Stimulated activated effector memory CD8-positive, alpha-beta T cell treated with anti-CD3 and anti-CD28 coated beads, Interleukin-12 subunit alpha, Interleukin-12 subunit beta, amount 100 ng/mL, for 72 hours (primary cell): ENCODE data around the gene LYRM1.

Experiments used
- ATAC-seq: fragments of 150-1000 bp; cut with Tn5 transposase; 2 replicates; pipeline ENCODE4 v1.10.0; 2021
- DNase-seq, 2 donors: peaks; one replicate each; pipeline ENCODE4 v3.0.0; 2021 to 2022; ENCODE audit warnings: low spot score in 2 of 2
- H3K27ac Mint-ChIP-seq: one replicate; pipeline ENCODE4 v1.8.0; 2022; ENCODE audit warnings: mild to moderate bottlenecking, mixed read lengths
- H3K36me3 Mint-ChIP-seq: one replicate; pipeline ENCODE4 v1.8.0; 2022; ENCODE audit warnings: mild to moderate bottlenecking, mixed read lengths
- H3K4me1 Mint-ChIP-seq: one replicate; pipeline ENCODE4 v1.8.0; 2022; ENCODE audit warnings: mixed read lengths
- H3K4me3 Mint-ChIP-seq: one replicate; pipeline ENCODE4 v1.8.0; 2022; ENCODE audit warnings: mild to moderate bottlenecking, mixed read lengths
- H3K9me3 Mint-ChIP-seq: one replicate; pipeline ENCODE4 v1.8.0; 2022; ENCODE audit warnings: mixed read lengths

The LYRM1 gene

GRCh38 chr16:20883554-20884239 lies 16.9 kb upstream of the LYRM1 start:
- Mint-ChIP-seq H3K4me1 (peaks cover 39% of the 10 kb centered on the region), H3K4me3 (no peak overlapping the region), H3K9me3 (no peaks in the 10 kb centered on the region), H3K36me3 (peaks cover 38% of the 10 kb centered on the region), H3K27ac (no peak overlapping the region)
- ATAC-seq (no peak), DNase-seq (no peak)

- no peak overlapping the region for H3K4me3 Mint-ChIP-seq
- ATAC-seq (peak; percentile 82), DNase-seq (no peak)
- no peak overlapping the region for H3K27ac Mint-ChIP-seq
- H3K4me1 Mint-ChIP-seq = peaks cover 34% of the 10 kb centered on the region
- no peaks in the 10 kb centered on the region for H3K9me3 Mint-ChIP-seq
- peaks cover 43% of the 10 kb centered on the region for H3K36me3 Mint-ChIP-seq
Observed at GRCh38 chr16:20884240-20884556, 16.4 kb upstream of the LYRM1 start.

- no peaks in the 10 kb centered on the region for H3K9me3 Mint-ChIP-seq
- ATAC-seq (no peak), DNase-seq (no peak)
- H3K4me3 Mint-ChIP-seq = no peak overlapping the region
- H3K4me1 Mint-ChIP-seq = peaks cover 25% of the 10 kb centered on the region
- H3K27ac Mint-ChIP-seq = peak overlapping the region; percentile 18
- peaks cover 62% of the 10 kb centered on the region for H3K36me3 Mint-ChIP-seq
Observed at GRCh38 chr16:20886320-20886719, 14.3 kb upstream of the LYRM1 start.

GRCh38 chr16:20887207-20887606 lies 13.4 kb upstream of the LYRM1 start:
- H3K36me3 Mint-ChIP-seq = peaks cover 70% of the 10 kb centered on the region
- DNase-seq (no peak), ATAC-seq (peak; percentile 62)
- peak overlapping the region; percentile 18 for H3K27ac Mint-ChIP-seq
- H3K9me3 Mint-ChIP-seq = no peaks in the 10 kb centered on the region
- H3K4me1 Mint-ChIP-seq = peaks cover 34% of the 10 kb centered on the region
- no peak overlapping the region for H3K4me3 Mint-ChIP-seq

- ATAC-seq (no peak), DNase-seq (no peak)
- Mint-ChIP-seq H3K9me3 (no peaks in the 10 kb centered on the region), H3K4me1 (peaks cover 26% of the 10 kb centered on the region), H3K36me3 (peaks cover 79% of the 10 kb centered on the region), H3K27ac (no peak overlapping the region), H3K4me3 (no peak overlapping the region)
Observed at GRCh38 chr16:20889625-20890275, 10.8 kb upstream of the LYRM1 start.

GRCh38 chr16:20894388-20894787 lies 6.2 kb upstream of the LYRM1 start:
- H3K4me1 Mint-ChIP-seq = peaks cover 47% of the 10 kb centered on the region
- H3K36me3 Mint-ChIP-seq = peaks cover 83% of the 10 kb centered on the region
- H3K4me3 Mint-ChIP-seq = no peak overlapping the region
- ATAC-seq = no peak
- H3K9me3 Mint-ChIP-seq = no peaks in the 10 kb centered on the region
- H3K27ac Mint-ChIP-seq = no peak overlapping the region
- DNase-seq = no peak

GRCh38 chr16:20897253-20897897 lies 3.2 kb upstream of the LYRM1 start:
- no peaks in the 10 kb centered on the region for H3K9me3 Mint-ChIP-seq
- H3K27ac Mint-ChIP-seq = peak overlapping the region; percentile 99
- peaks cover 48% of the 10 kb centered on the region for H3K4me1 Mint-ChIP-seq
- H3K36me3 Mint-ChIP-seq = peaks cover 82% of the 10 kb centered on the region
- peak overlapping the region; percentile 89 for H3K4me3 Mint-ChIP-seq
- DNase-seq (no peak), ATAC-seq (no peak)

- Mint-ChIP-seq H3K36me3 (peaks cover 78% of the 10 kb centered on the region), H3K4me3 (peak overlapping the region; percentile 89), H3K9me3 (no peaks in the 10 kb centered on the region), H3K4me1 (peaks cover 53% of the 10 kb centered on the region), H3K27ac (peak overlapping the region; percentile 99)
- DNase-seq (no peak), ATAC-seq (no peak)
Observed at GRCh38 chr16:20897922-20898321, 2.6 kb upstream of the LYRM1 start.

GRCh38 chr16:20899071-20899470 lies 1.5 kb upstream of the LYRM1 start:
- Mint-ChIP-seq H3K4me1 (peaks cover 65% of the 10 kb centered on the region), H3K9me3 (no peaks in the 10 kb centered on the region), H3K27ac (peak overlapping the region; percentile 99), H3K4me3 (peak overlapping the region; percentile 89), H3K36me3 (peaks cover 66% of the 10 kb centered on the region)
- DNase-seq (no peak), ATAC-seq (no peak)

- Mint-ChIP-seq H3K27ac (peak overlapping the region; percentile 99), H3K9me3 (no peaks in the 10 kb centered on the region), H3K4me1 (peaks cover 71% of the 10 kb centered on the region), H3K36me3 (peaks cover 60% of the 10 kb centered on the region), H3K4me3 (peak overlapping the region; percentile 89)
- DNase-seq (peak in 1 of 2 donors; percentile 18), ATAC-seq (peak; percentile 1)
Observed at GRCh38 chr16:20899477-20900298, 883 bp upstream of the LYRM1 start.

- H3K4me1 Mint-ChIP-seq = peaks cover 73% of the 10 kb centered on the region
- DNase-seq (no peak), ATAC-seq (no peak)
- no peaks in the 10 kb centered on the region for H3K9me3 Mint-ChIP-seq
- H3K36me3 Mint-ChIP-seq = peaks cover 53% of the 10 kb centered on the region
- peak overlapping the region; percentile 89 for H3K4me3 Mint-ChIP-seq
- peak overlapping the region; percentile 99 for H3K27ac Mint-ChIP-seq
Observed at GRCh38 chr16:20901068-20901435, 481 bp downstream of the LYRM1 start.

- ATAC-seq (no peak), DNase-seq (peak; percentile 11 to 68)
- Mint-ChIP-seq H3K9me3 (no peaks in the 10 kb centered on the region), H3K4me3 (peak overlapping the region; percentile 89), H3K27ac (peak overlapping the region; percentile 99), H3K4me1 (peaks cover 75% of the 10 kb centered on the region), H3K36me3 (peaks cover 49% of the 10 kb centered on the region)
Observed at GRCh38 chr16:20901436-20902112, 1.0 kb downstream of the LYRM1 start.

- H3K36me3 Mint-ChIP-seq = peaks cover 42% of the 10 kb centered on the region
- DNase-seq = no peak
- ATAC-seq = no peak
- peak overlapping the region; percentile 99 for H3K27ac Mint-ChIP-seq
- H3K9me3 Mint-ChIP-seq = no peaks in the 10 kb centered on the region
- peak overlapping the region; percentile 89 for H3K4me3 Mint-ChIP-seq
- peaks cover 73% of the 10 kb centered on the region for H3K4me1 Mint-ChIP-seq
Observed at GRCh38 chr16:20902426-20902825, 1.9 kb downstream of the LYRM1 start.

- H3K9me3 Mint-ChIP-seq = no peaks in the 10 kb centered on the region
- H3K27ac Mint-ChIP-seq = peak overlapping the region; percentile 99
- H3K36me3 Mint-ChIP-seq = peaks cover 35% of the 10 kb centered on the region
- H3K4me3 Mint-ChIP-seq = peak overlapping the region; percentile 89
- H3K4me1 Mint-ChIP-seq = peaks cover 72% of the 10 kb centered on the region
- DNase-seq (no peak), ATAC-seq (no peak)
Observed at GRCh38 chr16:20903116-20903898, 2.7 kb downstream of the LYRM1 start.
